ENCODE results near the gene MAP3K5. TPM values are rescaled to one million over a fixed set of nuclear protein-coding genes. Genes with fewer than 3 reads are reported as not detected.

The MAP3K5 gene
- total and polyA plus RNA-seq, 2 donors (not counting 3 experiments of a cell fraction or from before 2014, with no cell fraction given) = 1.5 to 7.0 TPM

DNA sequence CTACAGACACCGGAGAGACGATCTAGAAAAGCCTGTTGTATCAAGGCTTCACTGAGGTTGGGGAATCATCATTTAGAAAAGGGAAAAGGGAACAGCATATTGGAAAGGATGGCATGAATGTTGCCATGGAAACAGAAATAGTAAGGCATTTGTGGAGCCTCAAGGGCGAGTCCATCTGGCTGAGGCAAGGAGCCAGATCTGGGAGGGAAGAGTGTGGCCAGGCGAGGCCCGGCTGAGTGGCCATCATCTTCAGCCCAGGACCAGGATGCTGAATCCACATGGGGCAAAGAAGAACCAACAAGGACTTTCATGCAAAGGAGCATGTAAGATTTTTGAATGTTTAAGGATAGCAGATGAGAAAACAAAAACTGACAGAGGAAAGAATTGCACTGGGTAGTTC lies 85.8 kb downstream of the MAP3K5 start:
- Histone ChIP-seq H2AFZ (ENCODE audit: low read depth, low read length) (no peak overlapping the region), H3K4me2 (ENCODE audit: insufficient read depth, low read length) (no peak overlapping the region), H3K4me1 (ENCODE audit: control insufficient read depth, extremely low read depth, insufficient read depth, low read length) (peaks cover 10% of the 10 kb centered on the region), H3K36me3 (ENCODE audit: control insufficient read depth in 2 of 2, extremely low read depth in 1 of 2, insufficient read depth in 2 of 2, low read length in 2 of 2) (no peaks in the 10 kb centered on the region), H3K9me3 (replicated peaks; ENCODE audit: control insufficient read depth, insufficient read depth, low read length) (no peaks in the 10 kb centered on the region), H3K9me1 (replicated peaks; ENCODE audit: control insufficient read depth, extremely low read depth, insufficient read depth, low read length) (no peaks in the 10 kb centered on the region), H3K27ac (ENCODE audit: insufficient read depth, low read depth, low read length) (no peak overlapping the region), H3K27me3 (ENCODE audit: control insufficient read depth in 2 of 2, insufficient read depth in 2 of 2, low read length in 2 of 2) (no peaks in the 10 kb centered on the region), H4K20me1 (replicated peaks; ENCODE audit: control insufficient read depth, extremely low read depth, insufficient read depth, low read length) (no peaks in the 10 kb centered on the region), H3K79me2 (ENCODE audit: control insufficient read depth, insufficient read depth, low read length) (no peaks in the 10 kb centered on the region), H3K4me3 (replicated peaks in 1 of 3; ENCODE audit: insufficient read depth in 1 of 3, low read depth in 1 of 3, low read length in 3 of 3) (no peak overlapping the region), H3K9ac (replicated peaks; ENCODE audit: extremely low read depth, insufficient read depth, low read length) (no peak overlapping the region)
- DNase-seq (ENCODE audit: low read depth, low spot score) (no peak), FAIRE-seq (no peak)
- intact Hi-C loops (cut with micrococcal nuclease) (no loop called here), dilution Hi-C loops (cut with MboI; ENCODE audit: extremely low pct_ligation_motif_present, low sequenced_read_pairs) (no loop called here)
- TF ChIP-seq EZH2 (IDR thresholded peaks at IDR 0.05; ENCODE audit: borderline replicate concordance, low read depth, low read length, severe bottlenecking) = no peak
- TF ChIP-seq POLR2A (IDR thresholded peaks at IDR 0.05; ENCODE audit: low read depth, low read length) = no peak
- TF ChIP-seq MYC (IDR thresholded peaks at IDR 0.05; ENCODE audit: low read depth, low read length) = no peak
- TF ChIP-seq POLR2AphosphoS5 (IDR thresholded peaks at IDR 0.05; ENCODE audit: insufficient read depth, low read depth, low read length) = no peak
- CTCF ChIA-PET = interaction anchor here (0.8 kb wide), 1 partner anchor 86 kb away, joined by 4 read pairs; the partner anchor contains the start of gene MAP3K5
- POLR2A ChIA-PET = no interaction called here
- BruUV-seq (replicated peaks) = no TSS peak

GRCh38 chr6:136703331-136703865 lies 88.9 kb downstream of the MAP3K5 start:
- BruUV-seq (replicated peaks) = no TSS peak

More at GRCh38 chr6:136703331-136703865, 88.9 kb downstream of the MAP3K5 start:
- Histone ChIP-seq H3K4me3 (replicated peaks in 1 of 3; ENCODE audit: insufficient read depth in 1 of 3, low read depth in 1 of 3, low read length in 3 of 3) (no peak overlapping the region), H4K20me1 (replicated peaks; ENCODE audit: control insufficient read depth, extremely low read depth, insufficient read depth, low read length) (no peaks in the 10 kb centered on the region), H3K9ac (replicated peaks; ENCODE audit: extremely low read depth, insufficient read depth, low read length) (no peak overlapping the region), H3K4me2 (ENCODE audit: insufficient read depth, low read length) (peak overlapping the region; percentile 50), H3K9me3 (replicated peaks; ENCODE audit: control insufficient read depth, insufficient read depth, low read length) (no peaks in the 10 kb centered on the region), H3K27me3 (ENCODE audit: control insufficient read depth in 2 of 2, insufficient read depth in 2 of 2, low read length in 2 of 2) (no peaks in the 10 kb centered on the region), H3K79me2 (ENCODE audit: control insufficient read depth, insufficient read depth, low read length) (no peaks in the 10 kb centered on the region), H3K27ac (ENCODE audit: insufficient read depth, low read depth, low read length) (no peak overlapping the region), H3K9me1 (replicated peaks; ENCODE audit: control insufficient read depth, extremely low read depth, insufficient read depth, low read length) (no peaks in the 10 kb centered on the region), H3K36me3 (ENCODE audit: control insufficient read depth in 2 of 2, extremely low read depth in 1 of 2, insufficient read depth in 2 of 2, low read length in 2 of 2) (no peaks in the 10 kb centered on the region), H2AFZ (ENCODE audit: low read depth, low read length) (no peak overlapping the region), H3K4me1 (ENCODE audit: control insufficient read depth, extremely low read depth, insufficient read depth, low read length) (peaks cover 13% of the 10 kb centered on the region)
- peak; percentile 76 for TF ChIP-seq GATA2 (IDR thresholded peaks at IDR 0.05; ENCODE audit: insufficient read depth, insufficient read length, low read depth, low read length)
- no peak for TF ChIP-seq EZH2 (IDR thresholded peaks at IDR 0.05; ENCODE audit: borderline replicate concordance, low read depth, low read length, severe bottlenecking)
- peak; percentile 36 for TF ChIP-seq FOS (IDR thresholded peaks at IDR 0.05; ENCODE audit: borderline replicate concordance, insufficient read depth, low read length)
- intact Hi-C loops (cut with micrococcal nuclease) = no loop called here
- DNase-seq (ENCODE audit: low read depth, low spot score) = peak; percentile 27
- dilution Hi-C loops (cut with MboI; ENCODE audit: extremely low pct_ligation_motif_present, low sequenced_read_pairs) = no loop called here
- CTCF ChIA-PET = interaction anchor here (2.0 to 2.2 kb wide), 2 partner anchors 59 to 89 kb away, joined by 4 to 9 read pairs; partner anchors contain the start of gene MAP3K5
- peak; percentile 73 for FAIRE-seq
- POLR2A ChIA-PET = no interaction called here

Measured in endothelial cell of umbilical vein (primary cell).